GM19463 (cell line): ENCODE measurements around the gene CDK5.

Source experiments
- ATAC-seq: cut with Tn5 transposase; IDR thresholded peaks from one replicate; pipeline ENCODE4 v1.9.1; 2021; ENCODE audit warnings: mild to moderate bottlenecking, moderate library complexity; ENCODE audit not compliant: unreplicated experiment

CDK5 gene

DNA sequence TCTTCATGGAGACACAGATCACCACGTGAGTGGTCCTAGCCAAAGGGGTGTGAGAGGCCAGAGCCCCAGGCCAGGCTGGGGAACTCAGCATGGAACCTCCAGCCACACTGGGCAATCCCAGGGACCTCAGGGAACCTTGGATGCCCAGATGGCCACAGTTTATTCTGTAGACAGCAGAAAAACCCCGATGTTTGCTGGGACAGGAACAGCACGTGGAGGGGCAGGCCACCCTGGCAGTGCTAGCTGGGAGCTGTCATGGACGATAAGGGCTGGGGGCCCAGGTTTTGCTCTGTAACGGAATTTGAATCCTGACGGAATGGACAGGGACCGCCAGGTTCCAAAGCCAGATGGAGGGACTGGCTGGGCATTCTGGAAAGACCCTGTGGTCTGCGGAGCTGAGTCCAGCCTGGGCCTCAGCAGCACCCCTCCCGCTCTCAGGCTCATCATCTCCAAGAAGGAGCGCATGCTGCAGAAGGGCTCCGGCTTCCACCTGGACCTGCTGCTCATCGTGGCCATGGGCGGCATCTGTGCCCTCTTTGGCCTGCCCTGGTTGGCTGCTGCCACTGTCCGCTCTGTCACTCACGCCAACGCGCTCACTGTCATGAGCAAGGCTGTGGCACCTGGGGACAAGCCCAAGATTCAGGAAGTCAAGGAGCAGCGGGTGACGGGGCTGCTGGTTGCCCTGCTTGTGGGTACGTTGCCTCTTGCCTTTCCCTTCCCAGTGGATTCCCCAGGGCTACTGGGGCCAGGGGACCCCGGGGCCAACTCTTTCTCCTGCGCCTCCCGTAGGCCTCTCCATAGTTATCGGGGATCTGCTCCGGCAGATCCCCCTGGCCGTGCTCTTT, 17.3 kb upstream of the CDK5 start:
- ATAC-seq: no peak

DNA sequence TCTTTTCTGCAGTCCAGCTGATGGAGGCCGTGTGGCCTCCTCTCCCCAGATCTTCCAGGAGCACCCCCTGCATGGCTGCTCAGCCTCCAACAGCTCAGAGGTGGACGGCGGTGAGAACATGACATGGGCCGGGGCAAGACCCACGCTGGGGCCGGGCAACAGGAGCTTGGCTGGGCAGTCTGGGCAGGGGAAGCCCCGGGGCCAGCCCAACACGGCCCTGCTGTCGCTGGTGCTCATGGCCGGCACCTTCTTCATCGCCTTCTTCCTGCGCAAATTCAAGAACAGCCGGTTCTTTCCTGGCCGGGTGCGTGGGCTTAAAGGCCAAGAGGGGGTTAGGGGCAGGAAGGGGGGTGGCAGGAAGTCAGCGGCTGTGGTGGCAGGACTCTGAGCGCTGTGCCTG, 16.3 kb upstream of the CDK5 start:
- no peak for ATAC-seq

DNA sequence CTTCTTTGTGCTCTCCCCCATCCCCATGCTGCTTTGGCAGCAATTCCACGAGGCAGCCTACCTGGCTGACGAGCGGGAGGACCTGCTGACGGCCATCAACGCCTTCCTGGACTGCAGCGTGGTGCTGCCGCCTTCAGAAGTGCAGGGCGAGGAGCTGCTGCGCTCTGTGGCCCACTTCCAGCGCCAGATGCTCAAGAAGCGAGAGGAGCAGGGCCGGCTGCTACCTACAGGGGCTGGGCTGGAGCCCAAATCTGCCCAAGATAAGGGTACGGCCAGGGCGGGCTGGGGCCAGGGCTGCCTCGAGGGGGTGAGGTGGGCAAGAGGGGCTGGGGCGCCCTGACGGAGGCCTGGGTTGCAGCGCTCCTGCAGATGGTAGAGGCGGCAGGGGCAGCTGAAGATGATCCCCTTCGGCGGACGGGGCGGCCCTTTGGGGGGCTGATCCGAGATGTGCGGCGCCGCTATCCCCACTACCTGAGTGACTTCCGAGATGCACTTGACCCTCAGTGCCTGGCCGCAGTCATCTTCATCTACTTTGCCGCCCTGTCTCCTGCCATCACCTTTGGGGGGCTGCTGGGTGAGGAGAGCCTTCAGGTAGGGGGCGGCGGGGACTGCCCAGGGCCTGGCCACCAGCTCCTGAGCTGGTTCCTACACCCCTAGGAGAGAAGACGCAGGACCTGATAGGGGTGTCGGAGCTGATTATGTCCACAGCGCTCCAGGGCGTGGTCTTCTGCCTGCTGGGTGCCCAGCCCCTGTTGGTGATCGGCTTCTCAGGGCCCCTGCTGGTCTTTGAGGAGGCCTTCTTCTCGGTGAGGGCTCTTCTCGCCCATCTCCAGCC, 13.6 kb upstream of the CDK5 start:
- ATAC-seq: no peak

DNA sequence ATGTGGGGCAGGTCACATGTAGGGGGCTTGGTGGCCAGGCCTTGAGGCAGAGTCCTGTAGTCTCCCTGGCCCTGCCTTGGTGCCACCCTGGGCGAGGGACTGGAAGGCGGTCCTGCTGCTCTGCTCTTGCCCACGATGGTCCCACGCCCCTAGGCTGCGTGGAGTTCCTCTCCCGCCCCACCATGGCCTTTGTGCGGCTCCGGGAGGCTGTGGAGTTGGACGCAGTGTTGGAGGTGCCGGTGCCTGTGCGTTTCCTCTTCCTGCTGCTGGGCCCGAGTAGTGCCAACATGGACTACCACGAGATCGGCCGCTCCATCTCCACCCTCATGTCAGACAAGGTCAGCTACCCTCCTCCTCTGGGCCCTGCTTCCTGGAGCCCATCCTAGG, 12.9 kb upstream of the CDK5 start:
- ATAC-seq: no peak

DNA sequence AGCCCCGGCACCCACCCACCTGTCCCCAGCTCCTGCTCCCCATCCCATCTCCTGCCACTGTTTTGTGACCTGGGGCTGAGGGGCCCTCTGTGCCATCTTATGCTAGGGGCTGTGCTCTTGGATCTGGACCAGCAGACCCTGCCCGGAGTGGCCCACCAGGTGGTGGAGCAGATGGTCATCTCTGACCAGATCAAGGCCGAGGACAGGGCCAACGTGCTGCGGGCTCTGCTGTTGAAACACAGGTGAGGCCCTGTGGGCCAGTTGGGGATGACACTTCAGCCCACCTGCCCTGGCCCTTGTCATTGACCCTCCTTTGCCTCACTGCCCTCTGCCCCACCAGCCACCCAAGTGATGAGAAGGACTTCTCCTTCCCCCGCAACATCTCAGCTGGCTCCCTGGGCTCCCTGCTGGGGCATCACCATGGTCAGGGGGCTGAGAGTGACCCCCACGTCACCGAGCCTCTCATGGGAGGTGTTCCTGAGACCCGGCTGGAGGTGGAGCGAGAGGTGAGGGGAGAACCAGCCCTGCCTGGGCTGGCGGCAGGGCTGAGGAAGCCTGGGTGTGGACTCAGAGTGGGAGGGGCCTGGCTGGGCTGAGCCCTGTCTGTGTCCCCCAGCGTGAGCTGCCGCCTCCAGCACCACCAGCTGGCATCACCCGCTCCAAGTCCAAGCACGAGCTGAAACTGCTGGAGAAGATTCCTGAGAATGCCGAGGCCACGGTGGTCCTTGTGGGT, 12.3 kb upstream of the CDK5 start:
- no peak for ATAC-seq

DNA sequence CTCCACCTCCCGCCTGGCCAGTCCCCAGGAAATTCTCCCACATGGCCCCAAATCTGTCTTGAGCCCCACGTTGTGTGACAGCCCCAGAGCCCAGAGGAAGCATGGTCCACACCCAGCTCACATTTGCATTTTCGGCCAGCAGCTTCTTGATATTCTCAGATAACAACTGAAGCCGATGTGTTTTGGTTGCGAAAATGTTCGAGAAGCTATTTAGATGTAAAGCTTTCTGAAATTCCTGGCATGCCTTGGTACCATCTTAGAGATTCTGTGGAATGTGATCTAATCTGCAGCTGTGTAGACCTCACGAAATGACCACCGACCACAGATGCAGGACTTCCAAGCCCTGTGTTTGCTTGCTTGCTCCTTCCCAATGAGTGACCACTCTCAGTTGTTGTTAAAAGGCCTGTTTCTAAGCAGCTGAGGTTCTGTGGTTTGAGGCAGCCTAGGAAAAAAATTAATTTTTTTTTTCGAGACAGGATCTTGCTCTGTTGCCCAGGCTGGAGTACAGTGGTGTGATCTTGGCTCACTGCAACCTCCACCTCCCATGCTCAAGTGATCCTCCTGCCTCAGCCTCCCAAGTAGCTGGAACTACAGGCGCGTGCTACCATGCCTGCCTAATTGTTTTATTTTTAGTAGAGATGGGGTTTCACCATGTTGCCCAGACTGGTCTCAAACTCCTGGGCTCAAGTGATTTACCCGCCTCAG, 10.5 kb upstream of the CDK5 start:
- ATAC-seq: no peak

DNA sequence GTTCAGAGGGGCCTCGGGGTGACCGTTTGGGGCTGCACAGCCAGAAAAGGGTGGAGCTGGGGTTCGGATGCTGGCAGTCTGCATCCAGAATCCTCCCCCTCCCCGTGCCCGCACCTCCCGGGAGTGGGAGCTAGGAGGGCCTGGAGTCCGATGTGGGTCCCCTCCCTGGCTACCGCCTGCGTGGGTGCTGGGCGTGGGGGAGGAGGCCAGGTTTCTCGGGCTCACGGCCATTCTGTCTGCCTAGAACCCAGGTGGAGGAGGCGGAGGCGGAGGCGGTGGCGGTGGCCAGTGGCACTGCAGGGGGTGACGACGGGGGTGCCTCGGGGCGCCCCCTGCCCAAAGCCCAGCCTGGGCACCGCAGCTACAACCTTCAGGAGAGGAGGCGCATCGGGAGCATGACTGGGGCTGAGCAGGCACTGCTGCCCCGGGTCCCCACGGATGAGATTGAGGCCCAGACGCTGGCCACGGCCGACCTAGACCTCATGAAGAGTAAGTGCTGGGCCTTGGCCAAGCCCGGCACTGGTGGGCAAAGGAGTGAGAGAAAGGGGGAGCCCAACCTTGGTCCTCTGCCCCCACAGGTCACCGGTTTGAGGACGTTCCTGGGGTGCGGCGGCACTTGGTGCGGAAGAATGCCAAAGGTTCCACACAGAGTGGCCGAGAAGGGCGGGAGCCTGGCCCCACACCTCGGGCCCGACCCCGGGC, 8.7 kb upstream of the CDK5 start:
- no peak for ATAC-seq

DNA sequence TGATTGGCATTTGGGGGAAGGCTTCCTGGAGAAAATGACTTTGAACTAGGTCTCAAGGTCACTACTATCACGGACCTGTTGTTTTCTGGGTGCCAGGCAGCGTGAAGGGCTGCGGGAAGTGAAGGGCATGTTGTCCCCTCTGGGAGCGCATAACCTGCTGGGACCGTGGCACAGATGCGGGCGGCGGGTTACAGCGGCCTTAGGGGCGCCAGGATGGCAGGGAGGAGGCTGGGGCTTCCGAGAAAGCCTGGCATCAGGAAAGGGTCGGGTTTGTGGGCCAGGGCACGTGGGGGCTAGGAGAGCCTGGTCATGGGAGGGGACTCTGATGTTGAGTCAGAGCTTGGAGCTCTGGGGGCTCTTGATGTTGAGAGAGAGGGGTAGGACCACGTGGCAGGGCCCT, 7.8 kb upstream of the CDK5 start:
- ATAC-seq: no peak

DNA sequence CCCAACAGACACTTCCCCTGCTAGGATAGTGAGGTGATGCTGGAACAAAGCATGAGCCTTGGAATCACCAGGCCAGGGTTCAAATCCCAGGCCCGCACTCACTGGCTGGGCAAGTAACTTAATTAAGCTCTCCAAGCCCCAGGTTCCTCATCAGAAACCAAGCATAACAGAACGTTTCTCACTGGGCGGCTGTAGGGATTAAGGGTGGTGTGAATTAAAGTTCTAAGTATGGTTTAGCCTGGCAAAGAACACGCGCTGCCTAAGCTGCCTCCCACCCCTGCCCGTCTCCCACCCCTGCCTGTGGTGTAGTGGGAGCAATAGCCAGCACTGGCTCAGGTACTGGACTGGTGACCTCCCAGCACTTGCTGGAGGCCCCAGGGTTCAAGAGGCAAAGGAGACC, 7.3 kb upstream of the CDK5 start:
- no peak for ATAC-seq

DNA sequence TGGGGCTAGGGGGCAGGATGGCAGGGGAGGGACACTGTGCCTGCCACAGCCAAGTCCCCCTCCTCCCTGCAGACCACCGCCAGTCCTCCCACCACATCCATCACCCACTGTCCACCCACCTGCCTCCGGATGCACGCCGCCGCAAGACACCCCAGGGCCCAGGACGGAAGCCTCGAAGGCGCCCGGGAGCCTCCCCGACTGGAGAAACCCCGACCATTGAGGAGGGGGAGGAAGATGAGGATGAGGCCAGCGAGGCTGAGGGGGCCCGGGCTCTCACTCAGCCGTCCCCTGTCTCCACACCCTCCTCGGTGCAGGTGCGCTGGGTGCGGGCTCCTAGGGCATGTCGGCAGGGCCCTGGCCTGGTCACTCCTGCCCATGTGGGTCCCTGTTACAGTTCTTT, 6.8 kb upstream of the CDK5 start:
- no peak for ATAC-seq

DNA sequence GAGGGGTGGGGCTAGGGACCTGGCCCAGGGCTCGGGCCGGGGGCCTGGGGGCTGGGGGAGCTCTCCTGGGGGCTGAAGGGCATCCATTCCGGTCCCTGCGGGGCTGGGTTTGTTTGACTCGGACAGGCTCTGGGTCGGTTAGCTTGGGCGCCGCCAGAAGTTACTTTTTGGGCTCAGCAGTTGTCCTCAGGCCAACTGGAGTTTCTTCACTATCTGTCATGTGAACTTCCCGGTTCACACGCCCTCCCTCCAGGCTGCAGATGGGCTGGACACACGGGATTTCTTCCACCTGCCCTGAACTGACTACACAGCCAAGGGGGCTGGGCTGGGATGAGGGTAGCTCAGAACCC, 5.5 kb upstream of the CDK5 start:
- ATAC-seq: no peak

DNA sequence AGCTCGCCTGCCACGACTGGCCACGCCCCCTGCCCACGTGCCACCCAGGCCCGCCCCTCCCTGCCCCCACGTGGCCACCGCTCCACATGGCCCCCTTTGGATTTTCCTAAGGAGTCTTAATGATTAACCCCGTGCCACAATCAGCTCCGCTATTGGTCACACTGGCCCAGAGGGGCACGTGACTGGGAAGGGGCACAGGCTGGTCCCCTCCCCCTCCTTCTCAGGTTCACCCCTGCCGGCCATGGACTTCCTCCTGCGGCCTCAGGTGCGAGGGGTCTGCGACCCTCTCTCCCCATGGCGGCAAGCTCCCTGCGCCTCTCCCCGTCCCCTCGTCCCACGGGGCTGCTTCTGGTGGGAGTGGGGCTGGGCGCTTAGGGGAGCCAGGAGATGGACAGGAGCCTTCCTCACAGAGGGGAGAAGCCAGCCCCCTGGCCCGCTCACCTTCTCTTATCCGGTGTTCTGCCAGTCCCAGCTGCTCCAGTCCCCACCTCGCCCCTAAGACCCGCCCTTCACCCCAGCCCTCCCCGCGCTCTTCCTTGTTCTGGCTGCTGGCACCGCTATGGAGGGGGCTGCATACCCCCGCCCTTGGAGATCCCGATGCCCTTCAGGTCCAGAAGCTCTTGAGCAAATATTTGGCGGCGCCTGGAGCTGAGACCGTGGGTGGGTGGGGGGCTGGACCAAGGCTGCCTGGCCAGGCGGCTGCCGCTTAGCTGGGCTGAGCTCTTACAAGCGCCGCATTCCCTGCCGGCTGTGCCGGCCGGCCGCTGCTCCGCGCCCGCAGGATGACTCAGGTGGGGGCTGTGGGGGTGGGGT, 4.9 kb upstream of the CDK5 start:
- ATAC-seq: no peak

DNA sequence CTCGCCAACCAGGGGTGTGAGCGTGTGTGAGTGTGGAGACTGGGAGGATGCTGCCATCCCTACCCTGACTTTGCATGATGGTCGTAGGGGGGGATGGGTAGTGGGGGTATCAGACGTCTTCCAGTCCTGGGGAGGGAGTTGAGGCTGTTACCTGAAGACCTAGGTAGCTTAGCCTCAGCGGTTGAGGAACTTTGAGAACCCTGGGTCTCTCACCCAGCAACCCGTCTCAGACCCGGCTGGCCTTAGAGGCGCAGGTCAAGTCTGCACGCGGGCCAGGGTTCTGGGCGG, 4.4 kb upstream of the CDK5 start:
- no peak for ATAC-seq

DNA sequence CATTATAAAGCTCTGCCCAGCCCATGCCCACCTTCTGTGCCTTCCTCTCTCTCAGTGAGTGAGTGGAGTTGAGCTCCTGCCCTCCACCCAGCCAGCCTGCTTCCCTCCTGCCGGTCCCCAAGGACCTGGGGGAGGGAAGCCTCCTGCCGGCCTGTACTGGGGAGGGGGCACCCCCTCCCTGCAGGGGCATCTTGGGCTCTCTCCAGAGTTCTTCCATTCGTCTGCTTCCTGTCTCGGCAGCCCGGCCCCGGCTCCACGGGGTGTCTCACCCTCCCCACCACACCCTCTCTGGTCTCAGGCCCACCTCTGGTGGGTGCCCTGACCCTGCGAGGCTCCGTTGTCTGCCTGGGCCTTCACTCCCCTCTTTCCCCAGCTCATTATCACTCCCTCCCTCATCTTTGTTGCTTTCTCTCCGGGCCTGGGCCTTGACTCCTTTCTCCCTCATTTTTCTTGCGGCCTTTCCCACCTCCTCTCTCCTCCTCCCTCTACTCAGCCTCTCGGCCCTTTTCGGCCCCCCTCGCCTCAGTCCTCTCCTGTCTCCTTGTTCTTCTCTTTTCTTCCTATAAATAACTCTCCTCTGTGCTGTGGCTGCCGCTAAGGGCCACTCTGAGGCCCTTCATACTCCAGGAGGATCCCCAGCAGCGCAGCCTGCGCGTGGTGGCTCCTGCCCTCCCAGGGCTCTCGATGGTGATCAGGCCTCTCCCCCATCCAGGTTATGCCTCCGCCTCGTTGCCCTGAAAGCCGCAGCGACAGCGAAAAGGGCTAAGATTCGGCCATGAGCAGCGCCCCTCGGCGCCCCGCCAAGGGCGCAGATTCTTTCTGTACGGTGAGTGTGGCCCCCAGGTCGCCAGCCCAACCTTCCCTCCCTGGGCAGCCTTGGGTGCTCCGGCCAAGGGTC, 3.8 kb upstream of the CDK5 start:
- ATAC-seq: no peak

DNA sequence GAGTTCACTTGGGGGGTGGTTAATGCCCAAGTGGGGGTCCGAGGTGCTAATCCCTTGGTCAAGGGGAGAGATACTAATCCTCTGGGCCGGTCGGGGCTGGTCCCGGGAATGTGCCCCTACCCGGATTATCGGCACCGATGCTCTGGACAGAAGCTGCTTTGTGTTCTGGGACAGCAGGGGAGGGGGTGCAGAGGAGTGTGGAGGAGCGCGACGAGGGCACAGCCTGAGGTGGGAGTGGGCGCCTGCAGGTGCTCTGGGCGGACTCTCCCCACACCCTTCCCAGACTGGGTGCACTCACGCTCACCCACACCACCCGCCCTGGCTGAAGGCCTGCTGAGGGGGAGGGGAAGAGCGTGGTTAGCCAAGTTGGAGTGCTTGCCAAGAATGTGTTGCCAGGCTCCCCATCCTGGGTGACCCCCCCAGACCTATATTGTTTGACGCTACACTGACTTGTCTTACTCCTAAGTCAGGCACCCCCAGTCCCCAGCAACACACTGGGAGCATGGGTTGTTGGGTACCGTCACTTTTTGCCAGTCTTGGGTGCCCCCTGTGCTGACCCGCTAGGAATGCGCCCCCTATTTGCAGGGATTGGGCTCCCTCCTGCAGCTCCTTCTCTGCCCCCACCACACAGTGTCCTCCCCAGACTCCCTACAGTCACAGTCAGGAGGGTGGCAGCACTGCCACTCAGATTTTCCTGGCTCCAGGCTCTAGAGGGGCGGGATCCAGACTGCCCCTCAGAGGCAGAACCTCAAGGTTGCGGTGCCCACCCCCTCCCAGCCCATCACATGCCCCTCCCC, 2.9 kb upstream of the CDK5 start:
- ATAC-seq: no peak

DNA sequence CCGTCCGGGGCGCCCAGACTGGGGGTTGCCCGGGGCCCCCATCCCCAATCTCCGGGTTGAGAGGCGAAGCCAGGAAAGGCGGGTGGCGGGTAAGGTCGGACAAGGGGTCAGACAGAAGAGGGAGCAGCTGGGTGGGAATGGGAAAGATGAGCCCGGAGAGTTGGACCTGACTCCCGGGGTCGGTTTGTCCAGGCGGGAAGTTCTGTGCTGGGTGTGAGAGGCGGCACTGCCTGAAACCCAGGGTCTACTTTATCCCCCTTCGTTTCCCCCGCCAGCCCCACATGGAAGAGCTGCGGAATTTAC, 2.4 kb upstream of the CDK5 start:
- ATAC-seq: no peak

DNA sequence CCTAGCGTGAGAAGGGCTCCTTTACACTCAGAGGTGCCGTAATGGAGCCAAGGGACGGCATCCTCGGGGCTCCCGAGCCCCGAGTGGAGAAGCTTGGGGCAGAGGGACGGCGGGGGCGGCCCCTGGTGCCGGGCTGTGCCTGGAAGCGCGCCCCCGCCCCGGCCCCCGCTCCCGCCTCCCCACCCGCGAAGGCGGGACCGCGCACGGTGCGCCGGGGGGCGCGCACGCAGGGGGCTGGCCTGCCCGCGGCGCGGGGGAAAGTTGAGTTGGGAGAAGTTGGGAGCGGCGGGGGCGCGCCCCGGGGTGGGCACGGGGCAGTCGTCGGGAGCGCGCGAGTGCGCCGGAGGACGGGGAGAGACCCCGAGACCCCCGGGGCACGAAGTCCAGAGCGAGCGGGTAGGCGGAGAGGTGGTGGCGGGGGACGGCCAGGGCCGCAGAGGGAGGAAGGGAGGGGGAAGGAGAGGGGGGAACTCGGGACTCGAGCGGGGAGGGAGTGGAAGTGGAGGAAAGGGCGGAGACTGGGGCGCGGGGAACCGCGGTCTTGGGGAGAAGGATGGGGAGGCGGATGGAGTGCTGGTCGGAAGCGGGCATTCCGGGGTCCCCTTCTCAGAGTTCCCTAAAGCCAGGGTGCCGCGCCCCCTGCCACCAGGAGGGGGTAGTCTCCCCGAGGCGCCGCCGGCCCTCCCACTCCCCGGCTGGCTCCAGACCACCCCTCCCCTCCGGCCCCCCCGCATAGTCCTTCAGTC, 1.8 kb upstream of the CDK5 start, which contains the start of gene SLC4A2:
Gene SLC4A2 (plus strand): TSS at position 223 of the 746 bp plus-strand sequence. CDS start 2,399 bp downstream, outside the sequence.
- peak; percentile 27 for ATAC-seq
